Metanephros (tissue), 2 donors: ENCODE measurements around the gene ANO10. TPM values are rescaled to one million over a fixed set of nuclear protein-coding genes. Genes with fewer than 3 reads are reported as not detected.

ENCODE experiments used
- small RNA-seq: library from RNA; depleted of rRNA; stranded (forward); fragments of <200 nt; gene quantifications from one replicate; pipeline ENCODE3, GENCODE V24; 2014; ENCODE audit warnings: low replicate concordance
- total RNA-seq: library from RNA; depleted of rRNA; stranded (reverse); fragments of >200 nt; gene quantifications from one replicate; pipeline ENCODE4 v1.2.3, GENCODE V29; 2014

Gene ANO10
- total RNA-seq: 23.5 TPM

GRCh38 chr3:43621656-43622432 is at the start of gene ANO10:
Gene ANO10 (minus strand): TSS chr3:43622011. CDS start chr3:43605852, 16,159 bp downstream.

Small RNAs within 50 kb of the gene (small RNA-seq; reads per million reads assigned to genes)
- gene RF00019: not detected

Other genes with a start within 250 kb of the ANO10 start
- gene ABHD5, start 68.9 kb upstream of the ANO10 start, total RNA-seq: 17.5 TPM